ENCODE data around the gene MAGI1.
A peak's percentile ranks its signal among the peaks of the same experiment; 100 is the strongest.

DNA sequence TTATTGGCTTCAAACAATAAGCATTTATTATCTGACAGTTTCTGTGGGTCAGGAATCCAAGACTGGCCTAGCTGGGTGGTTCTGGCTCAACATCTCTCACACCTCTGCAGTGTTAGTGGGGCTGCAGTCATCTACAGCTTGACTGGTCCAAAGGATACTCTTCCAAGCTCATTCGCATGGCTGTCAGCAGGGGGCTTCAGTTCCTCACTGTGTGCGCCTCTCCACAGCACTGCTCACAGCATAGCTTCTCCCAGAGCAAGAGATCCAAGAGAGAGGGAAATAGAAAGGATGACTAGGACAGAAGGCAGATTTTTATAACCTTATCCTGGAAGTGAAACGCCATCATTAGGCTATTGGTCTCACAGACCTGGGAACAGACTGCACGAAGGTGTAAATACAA, 64.2 kb downstream of the MAGI1 start:
- TF ChIP-seq, protein P1, sequence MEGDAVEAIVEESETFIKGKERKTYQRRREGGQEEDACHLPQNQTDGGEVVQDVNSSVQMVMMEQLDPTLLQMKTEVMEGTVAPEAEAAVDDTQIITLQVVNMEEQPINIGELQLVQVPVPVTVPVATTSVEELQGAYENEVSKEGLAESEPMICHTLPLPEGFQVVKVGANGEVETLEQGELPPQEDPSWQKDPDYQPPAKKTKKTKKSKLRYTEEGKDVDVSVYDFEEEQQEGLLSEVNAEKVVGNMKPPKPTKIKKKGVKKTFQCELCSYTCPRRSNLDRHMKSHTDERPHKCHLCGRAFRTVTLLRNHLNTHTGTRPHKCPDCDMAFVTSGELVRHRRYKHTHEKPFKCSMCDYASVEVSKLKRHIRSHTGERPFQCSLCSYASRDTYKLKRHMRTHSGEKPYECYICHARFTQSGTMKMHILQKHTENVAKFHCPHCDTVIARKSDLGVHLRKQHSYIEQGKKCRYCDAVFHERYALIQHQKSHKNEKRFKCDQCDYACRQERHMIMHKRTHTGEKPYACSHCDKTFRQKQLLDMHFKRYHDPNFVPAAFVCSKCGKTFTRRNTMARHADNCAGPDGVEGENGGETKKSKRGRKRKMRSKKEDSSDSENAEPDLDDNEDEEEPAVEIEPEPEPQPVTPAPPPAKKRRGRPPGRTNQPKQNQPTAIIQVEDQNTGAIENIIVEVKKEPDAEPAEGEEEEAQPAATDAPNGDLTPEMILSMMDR (conservative IDR thresholded peaks at IDR 0.05 in 1 of 2, IDR thresholded peaks at IDR 0.05 in 1 of 2; ENCODE audit: low read depth in 1 of 2, low read length in 2 of 2): peak; percentile 16 to 24
- TF ChIP-seq EZH2 (IDR thresholded peaks at IDR 0.05; ENCODE audit: low read length, missing control alignments): no peak
